Esophagus squamous epithelium (tissue), 4 donors: ENCODE measurements around the gene GPN2.

Source experiments
- POLR2A ChIP-seq, 4 donors: fragments of 450-650 bp; IDR thresholded peaks; one replicate each; pipeline ENCODE4 v1.6.1; 2017; ENCODE audit warnings: antibody characterized with exemption in 4 of 4, mild to moderate bottlenecking in 4 of 4, moderate library complexity in 3 of 4
- TF ChIP-seq, protein P1 (sequence below), 6 experiments: fragments of 450-650 bp in 4 of 6; fragments of 200-600 bp in 2 of 6; sonication (generic) in 2 of 6; IDR thresholded peaks; one replicate each; pipeline ENCODE4 v1.5.1; 2016 to 2019; ENCODE audit warnings: antibody characterized with exemption in 6 of 6, mild to moderate bottlenecking in 4 of 6, moderate library complexity in 4 of 6

DNA sequence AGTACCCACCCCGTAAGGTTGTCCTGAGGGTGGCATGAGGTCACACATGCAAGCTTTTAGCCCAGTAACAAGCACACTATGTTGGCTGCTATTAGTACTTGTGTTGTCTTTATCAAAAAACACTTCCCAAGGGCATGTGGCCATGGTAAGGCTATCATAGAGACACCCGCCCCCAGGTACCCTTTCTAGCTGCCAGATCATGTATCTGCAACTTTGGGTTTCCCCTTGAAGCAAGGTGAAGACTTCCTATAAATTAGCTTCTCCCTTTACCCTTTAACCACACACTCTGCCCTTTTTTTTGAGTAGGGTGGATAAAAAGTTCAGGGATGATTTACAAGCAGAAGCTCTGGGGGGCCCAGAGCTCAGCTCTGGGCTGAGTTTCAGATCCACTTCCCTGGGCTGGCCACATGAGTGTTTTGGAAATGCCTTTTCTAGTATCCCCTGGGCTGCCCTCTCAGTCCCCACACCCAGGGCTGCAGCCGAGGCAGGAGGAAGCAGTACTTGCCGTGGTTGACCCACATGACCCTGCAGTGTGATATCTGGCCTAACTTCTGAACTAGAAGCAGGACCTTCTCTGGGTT lies 61.6 kb downstream of the GPN2 start:
- no peak for TF ChIP-seq POLR2A (IDR thresholded peaks at IDR 0.05)
- TF ChIP-seq, protein P1, sequence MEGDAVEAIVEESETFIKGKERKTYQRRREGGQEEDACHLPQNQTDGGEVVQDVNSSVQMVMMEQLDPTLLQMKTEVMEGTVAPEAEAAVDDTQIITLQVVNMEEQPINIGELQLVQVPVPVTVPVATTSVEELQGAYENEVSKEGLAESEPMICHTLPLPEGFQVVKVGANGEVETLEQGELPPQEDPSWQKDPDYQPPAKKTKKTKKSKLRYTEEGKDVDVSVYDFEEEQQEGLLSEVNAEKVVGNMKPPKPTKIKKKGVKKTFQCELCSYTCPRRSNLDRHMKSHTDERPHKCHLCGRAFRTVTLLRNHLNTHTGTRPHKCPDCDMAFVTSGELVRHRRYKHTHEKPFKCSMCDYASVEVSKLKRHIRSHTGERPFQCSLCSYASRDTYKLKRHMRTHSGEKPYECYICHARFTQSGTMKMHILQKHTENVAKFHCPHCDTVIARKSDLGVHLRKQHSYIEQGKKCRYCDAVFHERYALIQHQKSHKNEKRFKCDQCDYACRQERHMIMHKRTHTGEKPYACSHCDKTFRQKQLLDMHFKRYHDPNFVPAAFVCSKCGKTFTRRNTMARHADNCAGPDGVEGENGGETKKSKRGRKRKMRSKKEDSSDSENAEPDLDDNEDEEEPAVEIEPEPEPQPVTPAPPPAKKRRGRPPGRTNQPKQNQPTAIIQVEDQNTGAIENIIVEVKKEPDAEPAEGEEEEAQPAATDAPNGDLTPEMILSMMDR (IDR thresholded peaks at IDR 0.05) = no peak
